Fibroblast of mammary gland (primary cell): ENCODE measurements around the gene AFG1L.
"Not testable (repeated sequence)": the region's sequence is repeated elsewhere in the genome, so short reads cannot be mapped to it uniquely, and the experiment has no call there.

Experiments used
- DNase-seq: peaks from one replicate; pipeline ENCODE4 v3.0.0-alpha.2; 2010; ENCODE audit warnings: low read depth
- H3K4me3 ChIP-seq: 2 replicates; pipeline ENCODE4 v1.5.1; 2011; ENCODE audit warnings: low read depth, mild to moderate bottlenecking, low read length, moderate library complexity; ENCODE audit not compliant: control insufficient read depth
- TF ChIP-seq, protein P1 (sequence below): conservative IDR thresholded peaks from 2 replicates; pipeline ENCODE4 v1.5.1; 2011; ENCODE audit warnings: low read depth, low read length, inconsistent platforms; ENCODE audit not compliant: control insufficient read depth, insufficient read depth

The AFG1L gene

GRCh38 chr6:108294727-108295625 is at the start of gene AFG1L:
TSS of gene AFG1L (plus strand) at chr6:108295054. CDS start at chr6:108295080, 26 bp downstream.
- peak; percentile 87 for DNase-seq
- peak within 1 kb of the TSS; percentile 75 for H3K4me3 ChIP-seq
- TF ChIP-seq, protein P1, sequence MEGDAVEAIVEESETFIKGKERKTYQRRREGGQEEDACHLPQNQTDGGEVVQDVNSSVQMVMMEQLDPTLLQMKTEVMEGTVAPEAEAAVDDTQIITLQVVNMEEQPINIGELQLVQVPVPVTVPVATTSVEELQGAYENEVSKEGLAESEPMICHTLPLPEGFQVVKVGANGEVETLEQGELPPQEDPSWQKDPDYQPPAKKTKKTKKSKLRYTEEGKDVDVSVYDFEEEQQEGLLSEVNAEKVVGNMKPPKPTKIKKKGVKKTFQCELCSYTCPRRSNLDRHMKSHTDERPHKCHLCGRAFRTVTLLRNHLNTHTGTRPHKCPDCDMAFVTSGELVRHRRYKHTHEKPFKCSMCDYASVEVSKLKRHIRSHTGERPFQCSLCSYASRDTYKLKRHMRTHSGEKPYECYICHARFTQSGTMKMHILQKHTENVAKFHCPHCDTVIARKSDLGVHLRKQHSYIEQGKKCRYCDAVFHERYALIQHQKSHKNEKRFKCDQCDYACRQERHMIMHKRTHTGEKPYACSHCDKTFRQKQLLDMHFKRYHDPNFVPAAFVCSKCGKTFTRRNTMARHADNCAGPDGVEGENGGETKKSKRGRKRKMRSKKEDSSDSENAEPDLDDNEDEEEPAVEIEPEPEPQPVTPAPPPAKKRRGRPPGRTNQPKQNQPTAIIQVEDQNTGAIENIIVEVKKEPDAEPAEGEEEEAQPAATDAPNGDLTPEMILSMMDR = no peak

GRCh38 chr6:108245095-108245494 is 49.8 kb upstream of the AFG1L start:
- H3K4me3 ChIP-seq = not testable (repeated sequence)

DNA sequence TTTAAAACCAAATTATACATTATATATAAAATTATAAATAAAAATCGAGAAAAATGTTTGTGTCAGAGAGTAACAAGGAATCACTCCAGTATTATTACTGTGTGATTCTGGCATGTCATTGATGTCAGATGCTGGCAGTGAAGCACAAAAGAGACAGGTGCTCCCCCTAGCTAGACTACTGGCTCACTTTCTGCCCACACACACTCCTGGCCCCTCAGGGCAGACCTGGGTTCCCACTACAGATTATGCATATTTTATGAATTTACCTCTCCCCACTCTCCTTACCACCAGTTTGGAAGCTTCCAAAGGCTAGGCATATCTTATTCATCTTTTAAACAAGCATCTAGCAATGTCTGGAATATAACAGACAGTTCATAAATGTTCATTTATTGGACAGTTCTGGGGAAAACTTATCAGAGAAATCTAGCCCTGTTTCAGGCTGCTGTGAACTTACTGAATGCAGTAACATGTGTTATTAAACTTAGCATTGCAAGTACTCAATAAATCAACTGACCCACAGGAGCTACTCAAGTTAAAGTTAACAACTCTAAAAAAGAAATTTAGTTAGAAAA is 46.8 kb upstream of the AFG1L start:
- TF ChIP-seq, protein P1 = no peak
- no peak overlapping the region for H3K4me3 ChIP-seq
- DNase-seq = no peak

More at GRCh38 chr6:108245095-108245494, 49.8 kb upstream of the AFG1L start:
- DNase-seq = not testable (repeated sequence)

DNA sequence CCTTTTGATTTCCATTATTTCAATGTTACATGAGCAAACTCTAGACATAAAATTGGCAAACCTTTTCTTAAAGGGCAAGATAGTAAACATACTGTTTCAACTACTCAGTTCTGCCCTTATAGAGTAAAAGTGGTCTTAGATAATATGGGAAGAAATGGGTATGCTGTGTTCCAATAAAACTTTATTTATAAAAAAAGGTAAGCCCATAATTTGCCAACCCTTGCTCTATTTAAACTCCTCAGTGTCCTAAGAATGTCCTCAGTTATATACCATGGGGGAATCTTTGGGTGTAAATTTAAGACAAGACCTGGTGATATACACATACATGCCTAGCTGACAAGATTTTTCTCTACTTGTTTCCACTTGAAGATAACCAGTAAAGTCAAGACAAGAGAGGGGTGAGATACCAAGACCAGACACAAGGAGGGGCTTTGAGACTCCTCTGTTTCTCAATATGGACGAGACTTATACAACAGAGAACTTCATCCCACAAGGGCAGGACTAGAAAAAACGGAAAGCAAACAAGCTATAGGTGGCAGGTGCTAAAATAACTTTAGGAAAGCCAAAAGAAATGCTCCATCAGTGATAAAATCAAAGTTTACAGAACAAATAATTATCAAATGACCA is 44.5 kb upstream of the AFG1L start:
- peak; percentile 44 for DNase-seq
- H3K4me3 ChIP-seq = no peak overlapping the region
- TF ChIP-seq, protein P1 = peak; percentile 27

GRCh38 chr6:108251252-108251651 is 43.6 kb upstream of the AFG1L start:
- DNase-seq = no peak
- H3K4me3 ChIP-seq = no peak overlapping the region
- TF ChIP-seq, protein P1 = no peak

DNA sequence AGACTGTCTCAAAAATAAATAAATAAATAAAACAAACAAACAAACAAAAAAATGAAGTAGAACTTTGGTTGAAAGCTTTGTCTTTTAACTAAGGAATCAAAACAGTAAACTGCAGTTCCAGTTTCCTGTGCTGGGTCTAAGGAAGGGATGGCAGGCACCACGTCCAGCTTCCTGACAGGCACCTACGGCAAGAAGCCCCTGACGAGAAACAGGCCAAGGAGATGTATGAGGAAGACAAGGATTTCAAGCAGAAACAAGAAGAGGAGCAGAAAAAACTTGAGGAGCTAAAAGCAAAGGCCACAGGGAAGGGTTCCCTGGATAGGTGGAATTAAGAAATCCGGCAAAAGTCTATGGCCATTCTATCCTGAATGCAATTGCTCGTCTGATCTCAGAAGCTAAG is 42.8 kb upstream of the AFG1L start:
- DNase-seq = no peak

DNA sequence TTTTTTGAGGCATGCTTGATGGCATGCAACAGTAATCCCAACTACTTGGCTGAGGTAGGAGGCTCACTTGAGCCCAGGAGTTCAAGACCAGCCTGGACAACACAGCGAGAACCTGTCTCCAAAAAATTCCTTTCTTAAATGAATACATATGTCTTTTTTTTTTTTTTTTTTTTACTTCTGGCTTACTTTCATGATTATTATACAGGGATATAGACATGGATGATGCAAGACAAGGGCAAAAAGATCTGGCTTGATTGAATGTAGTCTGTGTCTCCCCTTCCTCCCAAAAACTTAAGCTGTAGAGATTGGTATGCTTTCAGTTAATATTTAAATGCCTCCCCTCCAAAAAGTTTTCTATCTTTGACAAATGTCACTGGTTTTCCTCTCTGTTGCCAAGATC is 41.6 kb upstream of the AFG1L start:
- DNase-seq = no peak
- TF ChIP-seq, protein P1 = no peak
- no peak overlapping the region for H3K4me3 ChIP-seq

More for the DNA sequence above, 42.8 kb upstream of the AFG1L start:
- no peak overlapping the region for H3K4me3 ChIP-seq
- TF ChIP-seq, protein P1 = no peak
